ENCODE data around the gene TEKTIP1.
A peak's percentile ranks its signal among the peaks of the same experiment; 100 is the strongest.

TEKTIP1 gene

DNA sequence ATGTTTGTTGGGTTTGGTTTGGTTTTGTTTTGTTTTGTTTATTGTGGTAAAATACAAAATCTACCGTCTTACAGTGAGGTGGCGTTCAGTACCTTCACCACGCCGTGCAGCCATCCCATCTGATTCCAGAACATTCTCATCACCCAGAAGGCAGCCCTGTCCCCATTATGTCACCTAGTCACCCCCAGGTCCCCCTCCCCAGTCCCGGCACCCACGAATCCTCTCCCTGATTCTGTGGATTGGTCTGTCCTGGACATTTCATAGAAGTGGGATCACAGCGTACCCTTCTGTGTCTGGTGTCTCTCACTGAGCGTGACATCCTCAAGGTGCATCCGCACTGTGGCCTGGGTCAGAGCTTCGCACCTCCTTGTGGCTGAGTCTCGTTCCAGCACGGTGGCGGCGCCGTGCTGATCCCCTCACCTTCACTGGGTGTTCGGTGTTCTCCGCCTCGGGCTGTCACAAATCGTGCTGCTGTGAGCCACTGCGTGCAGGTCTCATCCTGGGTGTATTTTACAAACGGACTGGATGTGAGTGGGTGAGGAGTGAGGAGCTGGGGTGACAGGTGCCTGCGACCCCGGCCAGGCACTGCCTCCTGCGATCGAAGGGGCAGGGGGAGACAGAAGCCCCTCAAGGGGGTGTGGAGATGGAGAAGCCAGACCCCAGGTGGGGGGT is 580 bp upstream of the TEKTIP1 start:
- no peak for DNase-seq

DNA sequence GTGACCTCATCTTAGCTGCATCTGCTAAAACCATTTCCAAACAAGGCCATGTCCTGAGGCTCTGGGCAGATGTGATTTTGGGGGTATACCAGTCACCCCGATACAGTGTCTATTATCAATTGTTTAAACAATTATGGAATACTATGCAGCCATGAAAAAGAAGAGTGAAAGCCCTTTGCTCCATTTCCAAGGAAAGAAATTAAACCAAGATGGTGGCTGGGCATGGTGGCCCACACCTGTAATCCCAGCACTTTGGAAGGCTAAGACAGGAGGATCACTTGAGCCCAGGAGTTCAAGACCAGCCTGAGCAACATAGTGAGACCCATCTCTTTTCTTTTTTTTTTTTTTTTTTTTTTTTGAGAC is 763 bp downstream of the TEKTIP1 start:
- no peak for DNase-seq

DNA sequence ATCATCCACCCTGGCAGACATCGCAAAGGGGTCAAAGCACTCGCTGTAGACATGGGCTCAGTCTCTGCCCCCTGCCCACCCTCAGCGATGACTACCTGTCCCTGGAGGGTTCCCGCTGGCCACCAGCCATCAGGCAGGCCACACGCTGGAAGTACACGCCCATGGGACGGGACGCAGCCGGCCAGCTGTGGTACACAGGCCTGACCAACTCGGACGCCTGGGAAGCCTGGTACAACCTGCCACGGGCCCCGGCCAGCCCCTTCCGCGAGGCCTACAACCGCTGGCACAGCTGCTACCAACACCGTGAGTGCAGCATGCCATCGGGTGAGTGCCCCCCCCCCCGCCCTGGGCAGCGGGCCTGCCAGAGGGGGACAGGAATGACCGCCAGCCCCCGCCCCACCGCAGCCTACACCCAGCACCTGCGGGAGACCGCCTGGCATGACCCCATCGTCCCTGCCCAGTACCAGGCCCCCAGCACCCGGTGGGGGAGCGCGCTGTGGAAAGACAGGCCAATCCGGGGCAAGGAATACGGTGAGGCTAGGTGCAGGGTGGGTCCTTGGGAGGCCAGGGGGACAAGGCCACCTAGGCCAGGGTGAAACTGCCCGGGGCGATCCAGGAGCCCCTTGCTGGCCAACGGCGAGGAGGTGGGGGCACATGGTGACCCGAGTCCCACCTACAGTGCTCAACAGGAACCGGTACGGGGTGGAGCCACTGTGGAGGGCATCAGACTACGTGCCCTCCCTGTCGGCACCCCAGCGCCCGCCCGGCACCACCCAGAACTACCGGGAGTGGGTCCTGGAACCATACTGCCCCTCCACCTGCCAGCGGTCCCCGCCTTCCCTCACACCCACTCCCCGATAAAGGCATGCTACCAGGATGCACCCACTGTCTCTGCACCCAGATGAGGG is 4.4 kb downstream of the TEKTIP1 start:
- no peak for DNase-seq

DNA sequence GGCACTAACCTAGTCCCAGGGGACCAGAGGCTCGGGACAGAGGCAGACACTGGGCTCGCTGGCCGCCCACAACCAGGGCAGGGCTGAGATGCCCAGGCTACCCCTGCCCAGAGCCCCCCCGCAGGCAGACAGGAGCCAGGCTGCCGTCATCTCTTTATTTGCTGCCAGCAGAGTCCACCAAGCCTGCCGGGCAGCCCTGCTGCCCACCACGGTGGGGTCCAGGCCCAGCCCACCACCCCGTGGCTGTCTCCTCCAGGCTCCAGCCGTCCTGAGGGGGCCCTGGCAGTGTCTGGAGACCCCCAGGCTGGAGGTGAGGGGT is 5.0 kb downstream of the TEKTIP1 start:
- no peak for DNase-seq

DNA sequence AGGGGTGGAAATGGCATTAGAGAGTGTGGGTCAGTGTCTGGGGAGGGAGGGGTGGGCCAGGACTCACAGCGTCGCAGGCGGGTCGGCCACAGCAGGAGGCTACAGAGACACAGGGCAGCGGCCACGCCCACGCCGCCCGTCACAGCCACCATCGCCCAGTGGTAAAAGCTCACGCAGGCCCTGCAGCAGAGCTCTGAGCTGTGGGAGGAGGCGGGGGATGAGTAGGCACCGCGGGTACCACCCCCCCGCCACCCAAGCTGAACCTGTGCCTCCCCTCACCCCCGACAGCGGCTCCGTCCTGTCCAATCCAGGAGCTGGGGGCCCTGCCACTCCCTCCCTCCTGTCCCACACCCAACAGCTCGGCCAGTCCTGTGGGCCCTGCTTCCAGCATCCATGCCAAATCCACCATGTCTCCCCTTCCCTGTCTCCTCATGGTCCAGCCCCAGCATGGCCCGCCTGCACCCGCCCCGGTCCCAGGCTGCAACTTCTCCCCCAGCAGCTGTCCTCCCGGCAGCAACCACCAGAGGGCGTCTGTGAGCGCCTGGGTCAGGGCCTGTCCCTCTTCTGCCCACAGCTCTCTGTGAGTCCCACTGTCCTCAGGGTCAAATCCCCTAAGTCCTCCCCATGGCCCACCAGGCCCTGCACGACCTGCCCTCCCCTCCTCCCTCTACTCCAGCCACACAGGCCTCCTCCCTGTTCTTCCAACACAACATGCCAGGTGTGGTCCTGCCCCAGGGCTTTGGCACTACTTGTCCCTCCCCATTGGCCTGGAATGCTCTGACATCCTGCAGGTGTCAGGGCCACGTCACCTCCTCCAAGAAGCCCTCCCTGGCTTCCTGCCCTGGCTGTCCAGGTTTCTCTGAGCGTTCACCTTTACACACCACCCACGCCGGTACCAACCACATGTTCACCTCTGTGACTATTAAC is 6.0 kb downstream of the TEKTIP1 start:
- DNase-seq = peak; percentile 77

DNA sequence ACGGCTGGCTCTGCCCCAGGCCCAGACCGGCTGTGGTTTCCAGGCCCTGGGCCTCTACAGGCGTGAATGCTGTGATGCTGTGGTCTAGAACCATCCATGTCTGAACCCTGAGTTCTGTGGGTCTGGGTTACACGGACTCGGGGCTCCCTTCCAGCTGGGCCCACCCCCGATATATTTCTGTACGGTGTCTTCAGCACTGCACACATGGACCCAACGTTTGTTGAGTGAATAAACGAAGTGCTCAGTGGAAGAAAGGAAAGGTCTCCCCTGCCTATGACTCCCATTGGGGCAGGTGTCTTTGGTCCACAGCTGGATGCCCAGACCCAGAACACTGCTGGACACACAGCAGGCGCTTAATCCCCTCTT is 6.7 kb downstream of the TEKTIP1 start:
- no peak for DNase-seq

DNA sequence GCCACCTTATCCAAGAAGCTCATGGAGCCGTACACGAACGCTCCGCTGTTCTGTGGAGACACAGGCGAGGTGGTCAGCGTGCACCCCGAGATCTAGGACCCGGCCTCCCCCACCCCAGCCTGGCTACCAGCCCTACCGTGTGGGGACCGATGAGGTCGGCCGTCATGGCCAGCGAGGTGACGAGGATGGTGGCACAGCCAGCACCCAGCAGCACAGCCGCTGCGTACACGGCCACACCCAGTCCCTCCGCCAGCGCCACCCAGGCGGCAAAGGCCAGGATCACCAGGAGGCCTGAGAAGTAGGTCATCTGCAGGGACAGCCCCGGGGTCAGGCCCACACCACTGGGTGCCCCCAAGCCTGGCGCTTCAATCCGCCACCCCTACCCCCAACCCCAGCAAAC is 7.1 kb downstream of the TEKTIP1 start:
- no peak for DNase-seq

DNA sequence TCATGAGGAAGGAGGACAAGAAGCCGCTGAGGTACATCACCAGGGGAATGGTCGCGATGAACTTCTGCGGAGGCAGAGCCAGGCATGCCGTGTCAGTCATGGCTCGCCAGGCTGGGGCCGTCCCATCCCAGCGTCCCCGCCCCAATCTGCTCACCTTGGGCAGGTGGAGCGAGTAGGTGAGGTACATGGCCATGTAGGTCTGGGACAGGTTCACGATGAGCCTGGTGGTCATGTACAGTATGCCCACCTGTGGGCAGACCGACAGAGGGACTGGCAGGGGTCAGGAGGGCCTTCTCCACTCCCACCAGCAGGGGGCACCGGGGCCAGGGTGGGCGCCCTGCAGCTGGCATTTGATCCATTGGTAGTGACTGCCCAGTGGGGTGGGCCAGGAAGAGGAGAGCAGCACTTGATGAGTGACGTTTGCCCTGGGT is 8.3 kb downstream of the TEKTIP1 start:
- no peak for DNase-seq

DNA sequence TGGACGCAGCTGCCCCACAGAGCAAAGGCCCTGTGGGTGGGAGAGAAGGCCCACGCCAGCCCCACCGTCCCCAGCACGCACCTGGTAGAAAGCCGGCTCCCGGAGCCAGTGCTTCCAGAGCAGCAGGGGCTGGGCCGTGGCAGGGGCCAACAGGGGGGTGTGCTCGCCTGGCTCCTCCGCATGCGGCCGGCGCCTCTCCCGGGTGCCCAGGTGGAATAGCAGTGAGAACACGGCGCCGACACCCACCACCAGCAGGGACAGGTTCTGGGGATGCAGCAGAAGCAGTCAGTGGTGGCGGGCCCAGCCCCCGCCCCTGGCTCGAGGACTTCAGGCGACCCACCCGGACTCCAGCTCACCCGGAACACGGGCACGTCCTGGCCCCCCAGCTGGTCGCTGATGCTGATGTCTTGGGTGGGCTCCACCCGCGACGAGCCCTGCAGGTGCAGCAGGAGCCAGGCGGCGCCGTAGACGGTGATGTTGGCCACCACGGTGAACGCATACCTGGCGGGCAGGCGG is 8.9 kb downstream of the TEKTIP1 start:
- no peak for DNase-seq

DNA sequence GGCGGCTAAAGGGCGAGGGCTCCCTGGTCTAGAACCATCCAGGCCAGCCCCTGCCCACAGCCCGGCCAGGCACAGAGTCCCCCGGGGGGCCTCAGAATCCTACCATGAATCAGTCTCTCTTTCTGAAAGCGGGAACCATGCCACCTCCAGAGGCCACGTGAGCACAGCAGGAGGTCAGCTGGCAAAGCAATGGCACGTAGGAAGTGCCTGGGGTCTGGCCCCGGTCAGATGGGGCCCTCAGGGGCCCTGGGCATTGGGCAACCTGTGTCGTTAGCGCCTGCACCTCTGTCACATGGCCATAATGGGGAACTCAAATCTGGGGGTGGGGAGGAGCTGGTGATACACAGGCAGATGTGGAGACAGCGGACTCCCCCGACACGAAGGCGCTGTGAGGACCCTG is 9.6 kb downstream of the TEKTIP1 start:
- DNase-seq = no peak

DNA sequence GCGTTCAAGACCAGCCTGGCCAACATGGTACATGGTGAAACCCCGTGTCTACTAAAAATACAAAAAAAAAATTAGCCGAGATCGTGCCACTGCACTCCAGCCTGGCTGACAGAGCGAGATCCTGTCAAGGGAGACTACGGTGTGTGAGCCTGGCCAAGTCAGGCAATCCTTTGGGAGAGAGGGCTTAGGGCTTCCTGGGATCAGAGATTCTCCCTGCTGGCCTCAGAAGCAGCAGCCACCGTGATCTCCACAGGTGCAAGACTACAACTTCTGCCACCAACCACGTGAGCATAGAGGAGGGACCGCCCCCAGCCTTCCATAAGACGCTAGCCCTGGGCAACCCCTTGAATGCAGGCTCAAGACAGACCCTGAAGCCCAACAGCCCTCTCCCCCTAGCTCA is 10.8 kb downstream of the TEKTIP1 start:
- DNase-seq = no peak

DNA sequence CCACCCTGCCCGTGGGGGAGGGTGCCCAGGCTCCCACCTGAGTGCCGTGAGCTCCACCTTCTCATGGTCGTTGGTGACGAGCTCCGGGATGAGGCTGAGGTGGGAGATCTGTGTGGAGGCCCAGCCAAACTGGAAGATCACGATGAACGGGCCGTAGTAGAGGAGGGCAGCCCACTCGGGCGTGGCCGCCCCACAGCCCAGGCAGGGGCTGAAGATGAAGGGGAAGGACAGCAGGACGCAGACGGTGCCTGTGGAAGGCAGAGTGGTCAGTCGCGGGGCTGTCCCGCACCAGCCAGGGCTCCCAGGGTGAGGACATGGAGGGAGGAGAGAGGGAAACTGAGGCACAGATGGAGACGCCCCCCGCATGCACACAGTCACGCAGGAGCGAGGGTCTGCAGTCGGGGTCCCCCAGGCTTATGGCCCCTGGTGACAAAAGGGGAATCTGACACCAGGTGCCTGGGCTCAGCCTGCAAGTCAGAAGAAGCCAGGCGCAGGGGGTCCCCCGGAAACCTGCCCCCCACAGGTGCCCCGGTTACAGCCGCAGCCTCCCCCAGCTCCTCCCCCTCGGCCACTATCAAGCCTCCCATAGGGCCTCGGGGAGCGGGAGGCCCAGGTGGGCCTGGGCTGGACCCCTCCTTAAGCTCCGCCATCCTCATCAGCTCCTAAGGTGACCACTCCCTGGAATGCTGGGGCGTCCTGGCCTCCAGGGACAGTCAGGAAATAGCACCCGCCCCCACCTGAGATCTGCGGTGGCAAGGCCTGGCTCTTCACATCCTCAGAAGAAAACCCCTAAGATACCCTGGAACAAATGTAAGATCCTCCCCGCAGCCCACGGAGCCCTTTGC is 12.2 kb downstream of the TEKTIP1 start:
- DNase-seq = no peak

DNA sequence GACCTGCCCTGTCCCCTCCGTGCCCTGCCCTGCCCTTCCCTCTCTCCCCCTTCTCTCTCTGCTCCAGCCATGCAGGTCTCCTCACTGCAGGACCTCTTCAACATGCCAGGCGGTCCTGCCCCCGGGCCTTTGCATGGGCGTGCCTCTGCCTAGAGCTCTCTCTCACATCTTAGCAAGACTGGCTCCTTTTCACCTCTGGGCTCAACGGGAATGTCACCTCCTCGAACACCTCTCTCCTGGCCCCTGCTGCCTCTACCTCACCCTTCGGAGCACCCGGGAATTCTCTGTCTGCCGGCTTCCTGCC is 12.8 kb downstream of the TEKTIP1 start:
- DNase-seq = no peak

DNA sequence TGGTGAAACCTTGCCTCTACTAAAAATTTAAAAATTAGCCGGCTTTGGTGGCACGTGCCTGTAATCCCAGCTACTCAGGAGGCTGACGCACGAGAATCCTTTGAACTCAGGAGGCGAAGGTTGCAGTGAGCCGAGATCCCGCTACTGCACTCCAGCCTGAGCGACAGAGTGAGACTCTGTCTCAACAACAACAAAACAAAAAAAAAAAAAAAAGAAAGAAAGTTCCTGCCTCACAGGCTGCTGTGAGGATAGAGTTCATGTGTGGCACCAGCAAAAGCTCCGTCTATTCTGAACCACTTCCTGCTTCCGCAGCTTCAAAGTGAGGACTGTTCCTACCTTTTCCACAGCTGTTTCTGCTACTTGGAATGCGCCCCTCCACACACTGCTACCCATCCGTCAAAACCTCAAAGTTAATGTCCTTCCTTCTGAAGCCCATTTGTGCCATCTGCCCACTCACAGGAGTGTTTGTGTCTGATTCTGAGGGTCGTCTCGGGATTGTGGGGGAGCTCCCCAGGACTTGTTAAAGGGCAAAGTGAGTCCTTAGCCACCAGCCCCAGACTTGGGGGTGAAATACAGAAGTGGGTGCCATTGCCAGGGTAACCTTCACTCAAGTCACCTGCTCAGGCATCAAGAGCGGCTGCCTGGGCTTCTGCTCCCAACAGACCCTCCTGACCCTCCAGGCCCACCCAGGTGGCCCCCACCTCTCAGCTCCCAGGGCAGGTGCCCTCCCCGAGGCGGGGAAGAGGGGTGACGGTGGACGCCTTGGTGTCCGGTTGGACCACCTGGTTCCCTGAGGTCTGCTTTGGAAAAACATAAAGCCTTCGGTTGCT is 15.5 kb downstream of the TEKTIP1 start:
- DNase-seq = no peak

DNA sequence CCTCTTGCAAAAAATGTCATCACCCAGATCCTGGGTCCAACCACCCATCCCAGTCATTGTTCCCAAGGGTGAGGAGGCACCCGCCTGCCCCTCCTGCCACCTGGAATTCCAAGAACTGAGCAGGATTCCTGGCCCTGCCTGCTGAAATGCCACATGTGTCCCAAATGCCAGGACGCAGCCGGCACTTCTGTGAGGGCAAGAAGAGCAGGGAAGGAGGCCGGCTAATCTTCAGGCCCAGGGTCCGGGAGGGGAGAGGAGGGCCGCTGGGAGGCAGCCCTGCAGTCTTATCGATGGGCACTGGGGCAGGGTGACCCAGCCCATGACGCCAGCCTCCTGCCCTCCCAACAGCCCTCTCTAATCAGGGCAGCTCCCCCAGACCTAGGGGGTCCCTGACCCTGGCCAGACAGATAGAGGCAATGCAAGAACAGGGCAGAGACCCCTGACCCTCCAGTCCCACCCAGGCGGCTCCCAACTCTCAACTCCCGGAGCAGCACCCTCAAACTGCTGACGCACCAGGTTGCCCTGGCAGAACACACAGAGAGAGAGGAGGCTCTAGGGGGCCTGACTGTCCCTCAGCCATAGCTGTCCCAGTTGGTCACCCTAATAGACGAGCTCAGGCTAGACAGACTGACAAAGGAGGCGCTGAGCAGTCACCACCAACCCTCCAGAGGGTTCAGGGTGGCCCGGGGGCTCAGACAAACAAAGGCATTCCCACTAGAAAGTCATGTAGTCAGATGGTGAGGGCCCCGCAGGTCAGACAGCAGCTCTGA is 16.9 kb downstream of the TEKTIP1 start:
- no peak for DNase-seq

DNA sequence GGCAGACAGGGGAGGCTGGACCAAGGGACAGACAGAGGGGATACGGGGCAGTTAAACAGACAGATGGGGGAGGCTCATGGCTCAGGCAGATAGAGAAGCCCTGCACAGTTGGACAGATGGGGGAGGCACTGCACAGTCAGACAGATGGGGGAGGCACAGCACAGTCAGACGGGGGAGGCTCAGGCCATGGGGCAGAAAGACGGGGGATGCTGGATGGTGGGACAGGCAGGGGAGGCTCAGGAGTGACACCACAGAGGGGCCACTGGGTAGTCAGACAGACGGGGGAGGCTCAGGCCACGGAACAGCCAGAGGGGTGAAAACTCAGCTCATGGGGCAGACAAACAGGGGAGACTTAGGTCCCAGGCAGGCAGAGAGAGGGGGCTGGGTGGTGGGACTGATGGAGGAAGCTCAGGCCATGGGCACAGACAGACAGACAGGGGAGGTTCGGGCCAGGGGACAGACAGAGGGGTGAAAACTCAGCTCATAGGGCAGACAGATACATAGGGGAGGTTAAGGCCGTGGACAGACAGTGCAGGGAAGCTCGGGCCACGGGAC is 17.5 kb downstream of the TEKTIP1 start:
- no peak for DNase-seq

DNA sequence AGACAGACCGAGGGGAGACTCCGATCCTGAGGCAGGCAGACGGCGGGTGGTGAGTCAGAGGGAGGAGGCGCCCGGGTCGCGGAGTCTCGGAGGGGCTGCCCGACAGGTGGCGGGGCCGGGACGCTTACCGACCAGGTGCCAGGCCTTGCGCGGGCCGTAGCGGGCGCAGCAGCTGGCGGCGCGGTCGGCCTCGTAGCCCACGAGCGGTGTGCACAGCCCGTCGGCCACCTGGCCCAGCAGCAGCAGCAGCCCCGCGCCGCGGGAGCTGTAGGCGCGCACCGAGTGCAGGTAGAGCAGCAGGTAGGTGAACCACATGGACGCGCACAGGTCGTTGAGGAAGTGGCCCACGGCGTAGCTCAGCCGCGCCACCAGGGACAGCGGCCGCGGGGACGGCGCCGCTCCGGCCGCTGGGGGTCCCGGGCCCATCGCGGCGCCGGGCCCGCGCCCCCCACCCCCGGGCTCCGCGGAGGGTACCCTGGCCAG is 18.0 kb downstream of the TEKTIP1 start:
- DNase-seq = no peak

DNA sequence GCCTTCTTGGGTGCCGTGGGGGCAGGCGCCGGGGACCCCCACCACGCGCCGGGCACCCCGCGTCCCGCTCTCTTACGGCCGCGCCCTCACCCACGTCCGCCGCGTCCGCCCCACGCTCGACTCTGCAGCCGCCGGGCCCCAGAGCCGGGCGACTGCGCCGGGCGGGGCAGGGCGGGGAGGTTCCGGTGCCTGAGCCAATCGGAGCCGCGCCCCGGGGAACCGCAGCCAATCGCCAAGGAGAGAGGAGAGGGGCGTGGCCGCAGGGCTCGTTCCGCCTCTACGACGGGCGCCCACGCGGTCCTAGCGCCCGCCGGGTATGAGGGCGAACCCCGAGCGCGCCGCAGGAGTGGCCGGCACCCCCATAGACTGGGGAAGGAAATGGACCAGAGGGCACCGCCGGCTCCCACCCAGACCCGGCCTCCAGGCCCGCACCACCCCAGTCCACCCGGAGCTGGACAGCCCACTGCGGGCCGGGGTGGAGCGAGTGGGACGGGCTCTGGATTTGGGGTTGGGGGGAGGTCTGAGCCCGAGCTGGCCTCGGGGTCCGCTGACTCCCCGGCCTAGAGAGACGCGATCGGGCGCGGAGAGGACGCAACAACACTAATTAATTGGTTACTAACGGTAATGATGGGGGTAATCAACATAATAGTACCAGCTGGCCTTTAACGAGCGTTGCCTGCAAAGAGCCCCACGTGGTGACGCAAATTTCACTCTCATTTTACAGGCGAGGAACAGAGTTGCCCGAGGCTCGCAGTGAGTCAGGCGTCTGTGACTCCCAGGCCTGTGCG is 18.7 kb downstream of the TEKTIP1 start, which contains the start of gene MFSD12:
Gene MFSD12 (minus strand): TSS at position 126 of the 788 bp plus-strand sequence. CDS start 183 bp downstream, outside the sequence.
- DNase-seq = peak; percentile 96
